ELR (cell line): ENCODE measurements around the gene SULT4A1.
"Not testable (repeated sequence)": the region's sequence is repeated elsewhere in the genome, so short reads cannot be mapped to it uniquely, and the experiment has no call there.

Experiments
- DNase-seq: peaks from one replicate; pipeline ENCODE4 v3.0.0-alpha.2; 2015; ENCODE audit warnings: low read depth

The SULT4A1 gene

DNA sequence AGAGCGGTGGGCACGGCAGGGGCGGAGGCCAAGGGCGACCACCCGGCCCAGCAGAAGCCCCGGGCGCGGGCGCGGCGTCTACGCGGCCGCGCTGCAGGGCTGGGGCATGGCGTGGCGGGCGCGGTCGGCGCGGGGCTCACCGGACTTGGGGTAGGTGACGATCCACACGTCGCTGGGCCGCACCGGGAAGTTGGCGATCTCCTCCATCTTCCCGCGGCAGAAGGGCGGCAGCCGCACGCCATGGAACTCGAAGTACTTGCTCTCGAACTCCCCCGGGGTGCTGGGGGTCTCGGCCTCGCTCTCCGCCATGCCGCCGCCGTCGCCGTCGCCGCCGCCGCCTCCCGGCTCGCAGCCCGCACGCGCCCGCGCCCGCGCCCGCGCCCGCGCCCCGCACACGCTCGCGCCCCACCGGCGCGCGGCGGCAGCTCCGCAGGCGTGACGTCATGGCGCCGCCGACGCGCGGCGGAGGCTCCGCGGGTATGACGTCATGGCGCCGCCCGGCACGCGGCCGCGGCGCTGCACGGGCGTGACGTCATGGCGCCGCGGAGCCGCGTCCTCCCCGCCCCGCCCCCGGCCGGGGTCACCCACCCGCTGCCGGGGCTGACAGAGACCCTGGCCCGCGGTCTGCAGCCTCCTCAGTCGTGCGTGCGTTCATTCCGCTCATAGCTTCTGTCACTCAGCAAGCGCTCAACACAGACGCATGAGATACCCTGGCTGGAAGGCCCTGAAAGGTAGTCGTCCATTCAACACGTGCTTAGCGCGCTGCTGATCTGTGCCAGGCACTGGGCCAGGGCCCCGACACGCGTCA, at the start of gene SULT4A1:
Gene SULT4A1, minus strand, starts transcription at position 440 of the 808 bp plus-strand sequence. Its CDS starts 131 bp downstream, at position 309.
- no peak for DNase-seq

DNA sequence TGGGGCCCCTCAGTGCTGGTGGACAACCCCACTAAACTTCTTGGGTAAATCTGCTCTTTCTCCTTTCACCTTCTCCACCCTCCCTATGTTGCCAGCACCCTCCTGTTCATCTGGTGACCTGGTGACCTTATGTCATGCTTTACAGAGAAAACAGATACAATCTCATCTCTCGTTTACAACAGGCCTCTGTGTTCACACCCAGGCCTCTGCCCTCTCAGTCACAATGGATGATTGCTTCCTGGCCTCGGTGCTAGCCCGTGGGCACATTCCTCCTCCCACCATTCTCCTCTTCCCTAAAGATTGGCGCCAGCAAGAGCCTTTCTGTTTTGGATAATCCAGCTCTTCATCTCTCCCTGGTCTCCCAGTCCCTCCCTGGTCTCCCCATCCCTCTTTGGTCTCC, 49.0 kb upstream of the SULT4A1 start:
- DNase-seq, result no peak

DNA sequence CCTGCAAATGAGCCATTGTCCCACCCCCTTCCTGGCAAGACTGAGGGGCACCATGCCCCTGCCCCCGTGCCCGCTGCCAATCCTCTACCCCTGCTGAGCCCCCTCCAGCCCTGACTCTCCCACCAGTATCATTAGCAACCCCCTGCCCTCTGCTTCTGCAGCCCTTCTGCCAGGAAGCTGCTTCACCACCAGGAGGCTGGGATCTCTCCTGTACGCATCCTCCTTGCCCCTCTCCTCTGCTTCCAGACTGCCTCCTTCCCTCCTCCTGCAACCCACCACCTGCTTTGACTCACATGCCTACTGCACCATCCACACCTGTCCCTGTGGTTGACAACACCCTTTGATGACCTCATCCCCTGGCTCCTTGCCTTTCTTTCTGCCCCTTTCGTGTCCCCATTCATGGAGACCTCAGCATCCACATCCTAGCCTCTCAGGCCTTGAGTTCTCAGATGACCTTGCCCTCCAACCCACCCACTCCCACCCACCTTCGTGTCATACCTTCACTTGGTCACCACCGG, 47.9 kb upstream of the SULT4A1 start:
- DNase-seq, result no peak

- DNase-seq, result no peak
These were observed 47.4 kb upstream of the SULT4A1 start for GRCh38 chr22:43909708-43910107.

DNA sequence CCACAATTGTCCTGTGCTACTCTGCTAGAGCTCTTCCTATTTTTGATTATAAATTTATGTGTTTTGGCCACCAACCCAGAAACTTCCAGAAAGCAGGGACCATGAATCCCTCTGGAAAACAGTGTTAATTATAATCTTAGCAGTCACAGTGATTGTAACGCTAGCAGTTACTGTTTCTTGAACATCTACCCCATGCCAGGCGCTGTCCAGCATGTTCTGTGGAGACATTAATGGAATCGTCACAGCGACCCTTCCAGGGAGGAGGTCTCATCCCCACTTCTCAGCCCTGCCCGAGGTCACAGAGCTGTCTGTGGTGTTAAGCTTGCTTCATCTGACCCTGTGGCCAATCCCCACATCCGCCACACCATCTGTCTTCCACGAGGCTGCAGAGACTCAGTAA, 43.4 kb upstream of the SULT4A1 start:
- DNase-seq, result no peak

DNA sequence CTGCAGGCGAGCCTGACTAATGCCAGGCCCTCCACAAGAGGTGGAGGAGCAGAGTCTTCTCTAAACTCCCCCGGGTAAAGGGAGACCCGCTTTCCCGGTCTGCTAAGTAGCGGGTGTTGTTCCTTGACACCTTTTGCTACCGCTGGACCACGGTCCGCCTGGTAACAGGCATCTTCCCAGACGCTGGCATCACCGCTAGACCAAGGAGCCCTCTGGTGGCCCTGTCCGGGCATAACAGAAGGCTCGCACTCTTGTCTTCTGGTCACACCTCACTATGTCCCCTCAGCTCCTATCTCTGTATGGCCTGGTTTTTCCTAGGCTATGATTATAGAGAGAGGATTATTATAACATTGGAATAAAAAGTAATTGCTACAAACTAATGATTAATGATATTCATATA, 42.1 kb upstream of the SULT4A1 start:
- not testable (repeated sequence) for DNase-seq

- not testable (repeated sequence) for DNase-seq
These were observed 40.7 kb upstream of the SULT4A1 start for GRCh38 chr22:43903033-43903432.

DNA sequence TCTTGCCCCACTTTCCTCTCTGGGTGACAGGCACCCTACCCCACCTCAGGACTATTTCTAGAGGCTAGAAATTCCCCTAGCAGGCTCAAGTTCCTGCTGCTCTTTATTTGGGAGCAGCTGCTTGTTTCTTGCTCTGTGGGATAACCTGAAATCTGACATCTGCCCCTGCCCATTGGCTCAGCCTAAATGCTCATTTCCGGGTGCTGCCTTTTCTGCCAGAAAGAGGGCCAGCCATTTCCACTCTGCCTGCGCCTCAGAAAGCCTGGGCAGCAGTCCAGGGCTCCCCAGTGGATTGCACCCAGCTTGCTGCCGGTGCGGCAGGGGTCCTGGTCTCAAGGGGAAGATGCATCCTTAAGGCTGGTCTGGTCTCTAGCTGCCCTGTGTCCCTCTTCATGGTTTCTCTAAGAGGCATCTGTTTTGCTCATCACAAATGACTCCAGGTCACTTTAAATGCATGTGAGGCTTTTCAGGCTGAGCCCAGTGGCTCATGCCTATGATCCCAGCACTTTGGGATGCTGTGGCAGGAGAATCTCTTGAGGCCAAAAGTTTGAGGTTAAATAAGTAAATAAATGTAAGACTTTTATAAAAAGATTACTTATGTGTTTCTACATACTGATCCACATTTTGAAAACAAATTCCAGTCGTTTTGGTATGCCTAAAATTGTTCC, 39.8 kb upstream of the SULT4A1 start:
- DNase-seq, result peak; percentile 93

DNA sequence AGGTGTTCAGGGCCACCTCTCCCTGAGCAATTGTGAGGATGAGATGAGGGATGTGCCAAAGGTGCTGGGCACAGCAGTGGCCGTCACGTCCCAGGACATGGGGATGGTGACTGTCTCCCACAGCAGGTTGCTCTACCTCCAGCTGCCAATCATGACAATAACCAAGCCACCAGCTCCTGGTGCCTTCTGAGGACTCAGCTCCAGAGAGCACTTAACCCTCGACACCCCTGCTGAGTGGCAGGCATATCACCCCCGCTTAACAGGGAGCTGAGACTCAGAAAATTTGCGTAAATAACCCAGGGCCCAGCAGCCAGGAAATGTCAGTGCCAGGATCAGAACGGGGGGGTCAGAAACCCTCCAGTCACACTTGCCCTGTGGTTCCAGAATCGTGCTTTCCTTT, 37.9 kb upstream of the SULT4A1 start:
- DNase-seq, result no peak

- peak; percentile 84 for DNase-seq
These were observed 35.5 kb upstream of the SULT4A1 start for GRCh38 chr22:43897751-43898261.

- DNase-seq, result no peak
These were observed 33.8 kb upstream of the SULT4A1 start for GRCh38 chr22:43895986-43896645.

GRCh38 chr22:43894122-43894521, 31.8 kb upstream of the SULT4A1 start:
- no peak for DNase-seq

DNA sequence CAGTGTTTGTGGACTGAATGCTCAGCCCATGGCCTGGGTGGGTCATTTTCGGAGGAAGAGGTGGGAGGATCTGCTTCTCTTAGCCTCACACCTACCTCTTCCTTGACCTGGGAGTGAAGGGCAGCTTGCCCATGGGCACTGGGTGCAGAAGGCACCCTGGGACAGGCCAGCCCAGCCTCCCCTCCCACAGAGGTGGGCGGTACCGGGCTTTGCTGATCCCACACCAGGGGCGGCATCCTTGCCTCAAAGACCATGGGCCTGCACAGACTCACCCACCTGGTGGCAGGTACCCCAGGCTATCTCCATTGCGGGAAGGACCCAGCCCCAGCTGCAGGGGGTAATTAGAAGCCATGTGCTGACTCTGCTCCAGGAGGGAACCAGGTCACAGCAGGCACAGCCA, 31.0 kb upstream of the SULT4A1 start:
- no peak for DNase-seq

- DNase-seq, result no peak
These were observed 30.0 kb upstream of the SULT4A1 start for GRCh38 chr22:43892183-43892894.

- DNase-seq, result peak; percentile 46
These were observed 29.3 kb upstream of the SULT4A1 start, which contains the start of gene PNPLA5 for GRCh38 chr22:43891360-43892182. TSS of gene PNPLA5 (minus strand) at chr22:43892013. CDS start at chr22:43891880, 133 bp downstream.

GRCh38 chr22:43890901-43891331, 28.6 kb upstream of the SULT4A1 start:
- no peak for DNase-seq

GRCh38 chr22:43889860-43890253, 27.5 kb upstream of the SULT4A1 start:
- peak; percentile 58 for DNase-seq

DNA sequence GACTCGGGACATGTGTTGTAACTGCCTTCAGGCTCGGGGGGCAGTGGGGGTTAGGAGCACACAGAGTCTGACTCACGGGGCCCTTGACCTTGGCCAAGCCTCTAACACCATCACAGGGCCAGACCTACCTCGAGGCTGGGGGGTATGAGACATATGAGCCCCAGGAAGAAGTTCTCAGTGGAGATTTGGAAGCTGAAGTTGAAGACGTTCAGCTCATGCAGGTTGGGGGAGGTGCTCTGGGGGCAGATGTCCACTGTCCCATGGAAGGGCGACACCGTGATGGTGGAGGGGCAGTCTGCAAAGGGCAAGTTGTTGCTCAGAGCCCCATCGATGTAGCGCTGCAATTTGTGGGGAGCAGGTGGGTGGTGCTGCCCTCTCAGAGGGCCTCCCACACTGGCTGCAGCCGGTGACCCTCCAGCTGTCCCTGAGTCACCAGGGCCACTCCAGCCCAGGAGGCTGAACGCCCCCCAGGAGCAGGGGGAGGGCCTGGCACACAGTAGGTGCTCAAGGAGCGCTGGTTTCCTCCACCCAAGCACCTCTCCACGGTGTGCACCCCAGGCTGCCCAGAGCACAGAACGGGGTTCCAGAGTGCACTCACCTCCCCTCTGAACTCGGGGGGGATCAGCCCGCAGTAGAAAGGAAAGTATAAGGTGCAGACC, 27.0 kb upstream of the SULT4A1 start:
- no peak for DNase-seq

DNA sequence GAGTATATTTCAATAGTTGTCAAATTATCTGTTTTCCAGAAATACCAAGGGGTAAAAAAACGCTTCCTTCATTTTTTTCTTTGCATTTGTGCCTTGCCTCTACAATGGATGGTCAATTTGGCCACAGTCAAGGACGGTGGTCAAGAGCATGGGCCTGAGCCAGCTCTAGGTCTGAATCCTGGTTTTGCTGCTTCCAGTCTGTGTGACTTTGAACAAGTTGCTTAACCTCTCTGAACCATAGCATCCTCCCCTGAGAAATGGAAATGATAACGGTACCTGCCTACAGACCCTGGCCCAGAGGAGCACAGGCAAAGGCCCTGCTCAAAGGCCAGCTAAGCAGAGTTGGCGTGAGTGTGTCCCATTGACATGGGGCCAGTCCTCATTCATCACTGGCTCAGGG, 26.4 kb upstream of the SULT4A1 start:
- DNase-seq, result no peak

GRCh38 chr22:43887391-43887790, 25.1 kb upstream of the SULT4A1 start:
- DNase-seq, result no peak
